GM12865 (cell line): ENCODE results near the gene COL26A1.

Experiments
- DNase-seq: peaks from one replicate; pipeline ENCODE4 v3.0.0; 2010; ENCODE audit warnings: low read depth
- H3K4me3 ChIP-seq: 2 replicates; pipeline ENCODE4 v1.5.1; 2011; ENCODE audit warnings: mild to moderate bottlenecking, low read depth, low read length, control low read depth
- CTCF ChIP-seq: IDR thresholded peaks from 2 replicates; pipeline ENCODE4 v1.5.1; 2011; ENCODE audit warnings: low read length, control low read depth, low read depth, inconsistent platforms; ENCODE audit not compliant: insufficient read depth; ENCODE audit errors: missing control alignments

Gene COL26A1

GRCh38 chr7:101362334-101363195 is at the start of gene COL26A1:
TSS of gene COL26A1 (plus strand) at chr7:101362875. CDS start at chr7:101363033, 158 bp downstream.
- H3K4me3 ChIP-seq: no peak within 1 kb of the TSS
- DNase-seq: no peak

GRCh38 chr7:101315336-101315735 is 47.3 kb upstream of the COL26A1 start:
- H3K4me3 ChIP-seq: no peak overlapping the region
- DNase-seq: peak; percentile 78
- peak; percentile 69 for TF ChIP-seq CTCF

More at GRCh38 chr7:101362334-101363195, at the start of gene COL26A1:
- no peak for TF ChIP-seq CTCF

GRCh38 chr7:101319401-101319800 is 43.3 kb upstream of the COL26A1 start:
- no peak for DNase-seq
- no peak overlapping the region for H3K4me3 ChIP-seq
- TF ChIP-seq CTCF: no peak

- TF ChIP-seq CTCF: no peak
Observed at GRCh38 chr7:101321491-101322401, 40.9 kb upstream of the COL26A1 start, which contains the start of gene IFT22. TSS of gene IFT22 (minus strand) at chr7:101321812. CDS start at chr7:101321709, 103 bp downstream.

GRCh38 chr7:101328159-101328558 is 34.5 kb upstream of the COL26A1 start:
- DNase-seq: no peak
- H3K4me3 ChIP-seq: no peak overlapping the region
- no peak for TF ChIP-seq CTCF

More at GRCh38 chr7:101321491-101322401, 40.9 kb upstream of the COL26A1 start, which contains the start of gene IFT22:
- H3K4me3 ChIP-seq: peak within 1 kb of the TSS; percentile 53
- DNase-seq: peak; percentile 94

GRCh38 chr7:101330011-101330484 is 32.6 kb upstream of the COL26A1 start:
- H3K4me3 ChIP-seq: no peak overlapping the region
- no peak for DNase-seq

More at GRCh38 chr7:101330011-101330484, 32.6 kb upstream of the COL26A1 start:
- no peak for TF ChIP-seq CTCF
